Mesenchymal stem cell (in vitro differentiated cells and primary cell): Measurements from ENCODE around the gene KIF25.

ENCODE experiments used
- DNase-seq: peaks from one replicate; pipeline ENCODE4 v3.0.0-alpha.2; 2013
- H2AFZ ChIP-seq: one replicate; pipeline ENCODE4 v1.6.1; 2013; ENCODE audit warnings: low read depth, mild to moderate bottlenecking, control low read depth, inconsistent platforms, low read length, moderate library complexity
- H2AK5ac ChIP-seq: 2 replicates; pipeline ENCODE4 v1.6.1; 2013; ENCODE audit warnings: low read length, moderate library complexity, mild to moderate bottlenecking, inconsistent platforms; ENCODE audit not compliant: severe bottlenecking
- H2BK120ac ChIP-seq: one replicate; pipeline ENCODE4 v1.6.1; 2013; ENCODE audit warnings: low read depth, mild to moderate bottlenecking, inconsistent platforms, low read length, moderate library complexity
- H2BK12ac ChIP-seq, 2 experiments: one replicate each; pipeline ENCODE4 v1.6.1; 2013; ENCODE audit warnings: inconsistent platforms in 2 of 2, low read length in 2 of 2, mild to moderate bottlenecking in 2 of 2, moderate library complexity in 2 of 2, control low read depth in 1 of 2
- H2BK15ac ChIP-seq: one replicate; pipeline ENCODE4 v1.6.1; 2013; ENCODE audit warnings: mild to moderate bottlenecking, low read depth, inconsistent platforms; ENCODE audit not compliant: poor library complexity, severe bottlenecking
- H2BK5ac ChIP-seq: 2 replicates; pipeline ENCODE4 v1.6.1; 2013; ENCODE audit warnings: low read depth, mild to moderate bottlenecking, low read length, control low read depth, inconsistent platforms; ENCODE audit not compliant: poor library complexity, severe bottlenecking
- H3K14ac ChIP-seq, 2 experiments: one replicate each; pipeline ENCODE4 v1.6.1; 2013; ENCODE audit warnings: inconsistent platforms in 2 of 2, low read length in 2 of 2, control low read depth in 1 of 2, mild to moderate bottlenecking in 1 of 2, moderate library complexity in 1 of 2
- H3K18ac ChIP-seq, 2 experiments: one replicate each; pipeline ENCODE4 v1.6.1; 2013; ENCODE audit warnings: inconsistent platforms in 2 of 2, low read length in 2 of 2, control low read depth in 1 of 2, low read depth in 1 of 2, mild to moderate bottlenecking in 1 of 2
- H3K23ac ChIP-seq, 2 experiments: one replicate each; pipeline ENCODE4 v1.6.1; 2013; ENCODE audit warnings: inconsistent platforms in 2 of 2, low read length in 2 of 2, mild to moderate bottlenecking in 2 of 2, moderate library complexity in 2 of 2, control low read depth in 1 of 2
- H3K27ac ChIP-seq: 2 replicates; pipeline ENCODE4 v1.5.1; 2013; ENCODE audit warnings: mild to moderate bottlenecking, moderate library complexity, low read length, control low read depth, inconsistent platforms; ENCODE audit not compliant: poor library complexity, severe bottlenecking
- H3K27me3 ChIP-seq, 2 experiments: 2 replicates each; pipeline versions ENCODE4 v1.6.1 to v1.7.0; 2013; ENCODE audit warnings: low read length in 2 of 2, mild to moderate bottlenecking in 2 of 2, moderate library complexity in 2 of 2, control low read depth in 1 of 2, inconsistent platforms in 1 of 2; ENCODE audit not compliant: control insufficient read depth in 1 of 2, insufficient read depth in 1 of 2
- H3K36me3 ChIP-seq, 2 experiments: 2 replicates each; pipeline versions ENCODE4 v1.6.1 to v1.7.0; 2013; ENCODE audit warnings: low read length in 2 of 2, control low read depth in 1 of 2, inconsistent platforms in 1 of 2, low read depth in 1 of 2, mild to moderate bottlenecking in 1 of 2; ENCODE audit not compliant: insufficient read depth in 2 of 2, control insufficient read depth in 1 of 2
- H3K4ac ChIP-seq, 2 experiments: one replicate each; pipeline ENCODE4 v1.6.1; 2013; ENCODE audit warnings: inconsistent platforms in 2 of 2, low read length in 2 of 2, mild to moderate bottlenecking in 2 of 2, moderate library complexity in 2 of 2, control low read depth in 1 of 2, low read depth in 1 of 2
- H3K4me1 ChIP-seq: 2 replicates; pipeline ENCODE4 v1.6.1; 2013; ENCODE audit warnings: low read depth, low read length, control low read depth; ENCODE audit not compliant: control insufficient read depth, insufficient read depth
- H3K4me2 ChIP-seq: 2 replicates; pipeline ENCODE4 v1.6.1; 2013; ENCODE audit warnings: low read length, mild to moderate bottlenecking, inconsistent platforms; ENCODE audit not compliant: poor library complexity, severe bottlenecking
- H3K4me3 ChIP-seq, 2 experiments: 2 replicates each; pipeline versions ENCODE4 v1.5.1 to v1.7.0; 2013; ENCODE audit warnings: low read length in 2 of 2, mild to moderate bottlenecking in 2 of 2, control low read depth in 1 of 2, low read depth in 1 of 2; ENCODE audit not compliant: insufficient read depth in 1 of 2
- H3K79me1 ChIP-seq: replicated peaks from 2 replicates; pipeline ENCODE4 v1.6.1; 2013; ENCODE audit warnings: mild to moderate bottlenecking, control low read depth, low read length, inconsistent platforms; ENCODE audit not compliant: poor library complexity, severe bottlenecking
- H3K9ac ChIP-seq: 2 replicates; pipeline ENCODE4 v1.7.0; 2013; ENCODE audit warnings: mild to moderate bottlenecking, low read length, moderate library complexity
- H3K9me3 ChIP-seq: 2 replicates; pipeline ENCODE4 v1.7.0; 2013; ENCODE audit warnings: mild to moderate bottlenecking, low read length; ENCODE audit not compliant: control insufficient read depth
- H4K8ac ChIP-seq: one replicate; pipeline ENCODE4 v1.6.1; 2013; ENCODE audit warnings: inconsistent platforms, mild to moderate bottlenecking, low read length, moderate library complexity
- H4K91ac ChIP-seq: one replicate; pipeline ENCODE4 v1.6.1; 2013; ENCODE audit warnings: mild to moderate bottlenecking, low read length, inconsistent platforms
- WGBS: methylation state at CpG from one replicate; pipeline ENCODE4 v1.1.7; 2013; ENCODE audit warnings: mixed read lengths; 5-methylcytosine and 5-hydroxymethylcytosine counted together

The KIF25 gene

DNA sequence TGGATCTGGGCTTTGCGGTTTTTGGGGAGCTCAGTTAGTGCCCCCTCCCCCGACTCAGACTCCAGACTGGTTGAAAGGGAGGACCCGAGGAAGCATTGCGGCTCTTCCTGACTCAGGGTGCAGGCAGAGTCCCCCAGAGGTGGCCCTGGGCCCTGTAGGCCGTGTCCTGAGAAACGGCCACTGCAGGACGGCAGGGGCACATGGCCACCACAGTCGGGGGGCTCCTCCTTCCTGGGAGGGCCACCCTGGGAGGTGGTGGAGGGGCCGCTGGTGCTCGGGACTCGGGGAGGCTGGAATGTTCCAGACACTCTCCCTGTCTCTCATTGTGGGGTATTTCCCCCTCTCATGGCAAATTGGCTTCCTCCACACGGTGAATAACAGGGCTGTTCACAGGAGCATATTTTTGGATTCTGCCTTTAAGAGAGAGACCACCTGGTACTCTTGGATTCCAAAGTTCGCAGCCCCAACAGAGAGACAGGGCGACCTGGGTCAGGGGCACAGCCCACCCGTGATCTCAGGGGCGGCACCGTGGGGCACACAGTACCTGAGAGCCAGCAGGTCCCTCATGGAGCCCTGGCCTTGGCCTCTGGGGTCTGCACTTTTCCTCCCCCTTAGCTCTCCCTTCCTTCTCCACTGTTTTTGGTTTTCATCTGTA lies 45.8 kb downstream of the KIF25 start:
- Histone ChIP-seq H3K18ac (no peak overlapping the region), H3K27ac (no peak overlapping the region), H2BK5ac (no peak overlapping the region), H3K4me2 (no peak overlapping the region), H3K9me3 (peaks cover 19% of the 10 kb centered on the region), H2BK12ac (no peak overlapping the region), H3K9ac (no peak overlapping the region), H3K4me3 (no peak overlapping the region), H2AK5ac (no peak overlapping the region), H3K23ac (no peak overlapping the region), H4K91ac (no peak overlapping the region), H3K27me3 (no peaks in the 10 kb centered on the region), H4K8ac (no peak overlapping the region), H3K14ac (no peak overlapping the region), H3K4ac (no peak overlapping the region), H2AFZ (no peak overlapping the region), H3K36me3 (no peaks in the 10 kb centered on the region), H2BK120ac (no peak overlapping the region), H3K4me1 (peaks cover 2% of the 10 kb centered on the region), H3K79me1 (no peaks in the 10 kb centered on the region), H2BK15ac (no peak overlapping the region)
- 97% methylated on average over 17 of the region's 17 CpGs for WGBS
- no peak for DNase-seq

GRCh38 chr6:168043848-168044415 lies 46.5 kb downstream of the KIF25 start:
- Histone ChIP-seq H2BK12ac (no peak overlapping the region), H2BK15ac (no peak overlapping the region), H3K18ac (no peak overlapping the region), H2BK120ac (no peak overlapping the region), H3K27ac (no peak overlapping the region), H3K4me3 (no peak overlapping the region), H2AFZ (no peak overlapping the region), H3K9ac (no peak overlapping the region), H4K91ac (no peak overlapping the region), H3K4me2 (no peak overlapping the region), H3K36me3 (no peaks in the 10 kb centered on the region), H3K14ac (no peak overlapping the region), H3K9me3 (peaks cover 19% of the 10 kb centered on the region), H3K4ac (no peak overlapping the region), H4K8ac (no peak overlapping the region), H2AK5ac (no peak overlapping the region), H3K23ac (no peak overlapping the region), H3K4me1 (peaks cover 2% of the 10 kb centered on the region), H3K79me1 (no peaks in the 10 kb centered on the region), H2BK5ac (no peak overlapping the region), H3K27me3 (no peaks in the 10 kb centered on the region)
- DNase-seq: no peak
- 94% methylated on average over 21 of the region's 21 CpGs for WGBS

GRCh38 chr6:168044521-168045130 lies 47.2 kb downstream of the KIF25 start:
- no peaks in the 10 kb centered on the region for H3K36me3 ChIP-seq
- H3K27me3 ChIP-seq: no peaks in the 10 kb centered on the region
- no peak overlapping the region for H4K8ac ChIP-seq
- no peak overlapping the region for H2BK12ac ChIP-seq
- no peak overlapping the region for H3K14ac ChIP-seq
- no peak overlapping the region for H2BK5ac ChIP-seq
- no peak overlapping the region for H2AFZ ChIP-seq
- no peak overlapping the region for H4K91ac ChIP-seq
- peaks cover 14% of the 10 kb centered on the region for H3K9me3 ChIP-seq
- H3K4me3 ChIP-seq: no peak overlapping the region
- no peak overlapping the region for H3K4ac ChIP-seq
- H3K18ac ChIP-seq: no peak overlapping the region
- H2BK15ac ChIP-seq: no peak overlapping the region
- WGBS: 97% methylated on average over 24 of the region's 28 CpGs
- H2BK120ac ChIP-seq: no peak overlapping the region
- no peak overlapping the region for H3K9ac ChIP-seq
- no peak overlapping the region for H3K27ac ChIP-seq
- peaks cover 2% of the 10 kb centered on the region for H3K4me1 ChIP-seq
- no peak for DNase-seq
- H3K23ac ChIP-seq: no peak overlapping the region
- no peaks in the 10 kb centered on the region for H3K79me1 ChIP-seq
- H2AK5ac ChIP-seq: no peak overlapping the region
- H3K4me2 ChIP-seq: no peak overlapping the region

DNA sequence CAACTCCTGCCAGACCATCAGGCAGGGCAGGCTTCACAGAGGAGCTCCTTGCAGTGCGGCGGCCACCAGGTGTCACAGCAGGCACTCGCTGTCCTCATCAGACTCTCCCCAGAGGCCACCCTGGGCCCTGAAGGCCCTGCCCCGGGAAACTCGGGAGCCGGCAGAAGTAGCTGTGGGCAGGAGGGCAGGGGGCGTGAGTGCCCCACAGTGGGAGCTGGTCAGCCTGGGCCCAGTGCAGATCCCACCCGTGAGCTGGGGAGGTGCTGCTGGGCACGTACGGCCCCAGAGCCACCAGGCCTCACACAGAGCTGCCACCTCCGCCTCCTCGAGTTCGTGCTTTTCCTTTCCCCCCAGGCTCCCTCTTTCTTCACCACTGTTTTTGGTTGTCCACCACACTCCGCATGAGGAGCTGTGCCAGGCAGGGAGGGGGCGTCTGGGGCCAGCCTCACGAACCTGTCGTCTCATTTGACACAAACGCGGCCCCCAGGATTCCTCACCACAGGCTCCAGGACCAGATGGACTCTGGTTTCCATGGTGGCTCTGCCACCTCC lies 47.7 kb downstream of the KIF25 start:
- Histone ChIP-seq H3K79me1 (no peaks in the 10 kb centered on the region), H3K27me3 (peaks cover 0 to 2% of the 10 kb centered on the region in 2 experiments), H3K4me3 (peak overlapping the region in 1 of 2 experiments; percentile 5), H3K18ac (peak overlapping the region in 1 of 2 experiments; percentile 14), H3K4me1 (peaks cover 2% of the 10 kb centered on the region), H3K36me3 (no peaks in the 10 kb centered on the region), H2BK120ac (no peak overlapping the region), H2AFZ (no peak overlapping the region), H3K9me3 (peaks cover 9% of the 10 kb centered on the region), H3K4me2 (no peak overlapping the region), H3K27ac (no peak overlapping the region), H3K4ac (no peak overlapping the region), H3K14ac (peak overlapping the region in 1 of 2 experiments; percentile 61), H2BK5ac (no peak overlapping the region), H3K23ac (no peak overlapping the region), H4K8ac (no peak overlapping the region), H2BK15ac (no peak overlapping the region), H2BK12ac (no peak overlapping the region), H2AK5ac (no peak overlapping the region), H3K9ac (no peak overlapping the region), H4K91ac (peak overlapping the region; percentile 18)
- DNase-seq: no peak
- WGBS: 91% methylated on average over 19 of the region's 19 CpGs
